ENCODE results near the gene IQCK. TPM values are rescaled to one million over a fixed set of nuclear protein-coding genes. Genes with fewer than 3 reads are reported as not detected.

Gene IQCK
- total and polyA plus RNA-seq, 2 donors (not counting 3 experiments of a cell fraction or from before 2014, with no cell fraction given): 17.2 to 18.1 TPM

GRCh38 chr16:19744670-19745069, 26.6 kb downstream of the IQCK start:
- Histone ChIP-seq H3K9ac (replicated peaks; ENCODE audit: extremely low read depth, insufficient read depth, low read length) (no peak overlapping the region), H3K4me1 (ENCODE audit: control insufficient read depth, extremely low read depth, insufficient read depth, low read length) (peaks cover 6% of the 10 kb centered on the region), H2AFZ (ENCODE audit: low read depth, low read length) (no peak overlapping the region), H3K27ac (ENCODE audit: insufficient read depth, low read depth, low read length) (no peak overlapping the region), H4K20me1 (replicated peaks; ENCODE audit: control insufficient read depth, extremely low read depth, insufficient read depth, low read length) (no peaks in the 10 kb centered on the region), H3K4me3 (replicated peaks in 1 of 3; ENCODE audit: insufficient read depth in 1 of 3, low read depth in 1 of 3, low read length in 3 of 3) (no peak overlapping the region), H3K27me3 (ENCODE audit: control insufficient read depth in 2 of 2, insufficient read depth in 2 of 2, low read length in 2 of 2) (no peaks in the 10 kb centered on the region), H3K4me2 (ENCODE audit: insufficient read depth, low read length) (no peak overlapping the region), H3K79me2 (ENCODE audit: control insufficient read depth, insufficient read depth, low read length) (no peaks in the 10 kb centered on the region), H3K9me1 (replicated peaks; ENCODE audit: control insufficient read depth, extremely low read depth, insufficient read depth, low read length) (no peaks in the 10 kb centered on the region), H3K9me3 (replicated peaks; ENCODE audit: control insufficient read depth, insufficient read depth, low read length) (no peaks in the 10 kb centered on the region), H3K36me3 (ENCODE audit: control insufficient read depth in 2 of 2, extremely low read depth in 1 of 2, insufficient read depth in 2 of 2, low read length in 2 of 2) (no peaks in the 10 kb centered on the region)
- ChIA-PET POLR2A (no interaction called here), CTCF (interaction anchor here (1.7 kb wide), 1 partner anchor 9 kb away, joined by 5 read pairs; no protein-coding TSS in a partner anchor)
- TF ChIP-seq POLR2A (IDR thresholded peaks at IDR 0.05; ENCODE audit: low read depth, low read length) (no peak), FOS (IDR thresholded peaks at IDR 0.05; ENCODE audit: borderline replicate concordance, insufficient read depth, low read length) (no peak), POLR2AphosphoS5 (IDR thresholded peaks at IDR 0.05; ENCODE audit: insufficient read depth, low read depth, low read length) (no peak), GATA2 (IDR thresholded peaks at IDR 0.05; ENCODE audit: insufficient read depth, insufficient read length, low read depth, low read length) (no peak), MYC (IDR thresholded peaks at IDR 0.05; ENCODE audit: low read depth, low read length) (no peak), MAX (IDR thresholded peaks at IDR 0.05; ENCODE audit: insufficient read depth, insufficient read length) (no peak), JUN (IDR thresholded peaks at IDR 0.05; ENCODE audit: borderline replicate concordance, insufficient read depth, insufficient read length, low read depth) (no peak), EZH2 (IDR thresholded peaks at IDR 0.05; ENCODE audit: borderline replicate concordance, low read depth, low read length, severe bottlenecking) (no peak), CTCF (IDR thresholded peaks at IDR 0.05; ENCODE audit: extremely low read depth in 1 of 2, insufficient read depth in 1 of 2, low read depth in 1 of 2, low read length in 2 of 2) (no peak)
- no peak for DNase-seq (ENCODE audit: low read depth, low spot score)
- BruUV-seq (replicated peaks): no TSS peak
- dilution Hi-C loops (cut with MboI; ENCODE audit: extremely low pct_ligation_motif_present, low sequenced_read_pairs) (no loop called here), intact Hi-C loops (cut with micrococcal nuclease) (no loop called here)
- FAIRE-seq: peak; percentile 26

Data from endothelial cell of umbilical vein (primary cell).